C4-2B (cell line): ENCODE data around the gene PTGR2.

ENCODE experiments used
- ZFX ChIP-seq: fragments of 450-650 bp; IDR thresholded peaks from 2 replicates; pipeline ENCODE4 v1.6.1; 2017
- TF ChIP-seq, protein P1 (sequence below): fragments of 450-650 bp; conservative IDR thresholded peaks from 2 replicates; pipeline ENCODE4 v1.5.1; 2017; ENCODE audit warnings: mild to moderate bottlenecking

DNA sequence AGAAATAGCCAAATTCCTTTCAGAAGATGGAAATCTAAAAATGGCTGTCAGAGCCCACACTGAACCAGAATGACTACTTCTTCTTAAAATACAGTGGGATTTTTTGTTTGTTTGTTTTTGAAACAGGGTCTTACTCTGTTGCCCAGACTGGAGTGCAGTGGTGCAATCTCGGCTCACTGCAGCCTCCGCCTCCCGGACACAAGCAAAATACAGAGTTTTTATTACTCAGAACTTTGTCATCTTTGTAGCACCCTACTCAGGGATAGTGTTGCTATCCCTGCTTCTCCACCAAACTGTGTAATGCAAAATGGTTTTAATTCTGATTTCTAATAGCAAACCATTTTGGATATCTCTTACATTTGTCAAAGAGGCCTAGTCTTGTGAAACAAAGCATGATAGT is 51.4 kb downstream of the PTGR2 start:
- TF ChIP-seq, protein P1, sequence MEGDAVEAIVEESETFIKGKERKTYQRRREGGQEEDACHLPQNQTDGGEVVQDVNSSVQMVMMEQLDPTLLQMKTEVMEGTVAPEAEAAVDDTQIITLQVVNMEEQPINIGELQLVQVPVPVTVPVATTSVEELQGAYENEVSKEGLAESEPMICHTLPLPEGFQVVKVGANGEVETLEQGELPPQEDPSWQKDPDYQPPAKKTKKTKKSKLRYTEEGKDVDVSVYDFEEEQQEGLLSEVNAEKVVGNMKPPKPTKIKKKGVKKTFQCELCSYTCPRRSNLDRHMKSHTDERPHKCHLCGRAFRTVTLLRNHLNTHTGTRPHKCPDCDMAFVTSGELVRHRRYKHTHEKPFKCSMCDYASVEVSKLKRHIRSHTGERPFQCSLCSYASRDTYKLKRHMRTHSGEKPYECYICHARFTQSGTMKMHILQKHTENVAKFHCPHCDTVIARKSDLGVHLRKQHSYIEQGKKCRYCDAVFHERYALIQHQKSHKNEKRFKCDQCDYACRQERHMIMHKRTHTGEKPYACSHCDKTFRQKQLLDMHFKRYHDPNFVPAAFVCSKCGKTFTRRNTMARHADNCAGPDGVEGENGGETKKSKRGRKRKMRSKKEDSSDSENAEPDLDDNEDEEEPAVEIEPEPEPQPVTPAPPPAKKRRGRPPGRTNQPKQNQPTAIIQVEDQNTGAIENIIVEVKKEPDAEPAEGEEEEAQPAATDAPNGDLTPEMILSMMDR: no peak
- TF ChIP-seq ZFX: no peak
